ENCODE measurements around the gene ADAMTSL5.

The ADAMTSL5 gene

DNA sequence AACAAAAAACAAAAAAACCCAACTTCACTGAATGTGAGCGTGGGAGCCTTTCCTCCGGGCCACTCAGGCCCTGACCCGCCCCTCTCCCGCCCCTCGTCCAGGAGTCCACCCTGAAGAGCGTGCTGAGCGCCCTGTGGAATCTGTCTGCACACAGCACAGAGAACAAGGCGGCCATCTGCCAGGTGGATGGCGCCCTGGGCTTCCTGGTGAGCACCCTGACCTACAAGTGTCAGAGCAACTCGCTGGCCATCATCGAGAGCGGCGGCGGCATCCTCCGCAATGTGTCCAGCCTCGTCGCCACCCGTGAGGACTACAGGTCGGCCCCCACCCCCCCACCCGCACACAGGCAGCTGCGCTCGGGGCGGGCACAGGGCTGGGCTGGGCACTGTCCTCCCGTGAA lies 51.0 kb downstream of the ADAMTSL5 start:
- DNase-seq, result no peak

DNA sequence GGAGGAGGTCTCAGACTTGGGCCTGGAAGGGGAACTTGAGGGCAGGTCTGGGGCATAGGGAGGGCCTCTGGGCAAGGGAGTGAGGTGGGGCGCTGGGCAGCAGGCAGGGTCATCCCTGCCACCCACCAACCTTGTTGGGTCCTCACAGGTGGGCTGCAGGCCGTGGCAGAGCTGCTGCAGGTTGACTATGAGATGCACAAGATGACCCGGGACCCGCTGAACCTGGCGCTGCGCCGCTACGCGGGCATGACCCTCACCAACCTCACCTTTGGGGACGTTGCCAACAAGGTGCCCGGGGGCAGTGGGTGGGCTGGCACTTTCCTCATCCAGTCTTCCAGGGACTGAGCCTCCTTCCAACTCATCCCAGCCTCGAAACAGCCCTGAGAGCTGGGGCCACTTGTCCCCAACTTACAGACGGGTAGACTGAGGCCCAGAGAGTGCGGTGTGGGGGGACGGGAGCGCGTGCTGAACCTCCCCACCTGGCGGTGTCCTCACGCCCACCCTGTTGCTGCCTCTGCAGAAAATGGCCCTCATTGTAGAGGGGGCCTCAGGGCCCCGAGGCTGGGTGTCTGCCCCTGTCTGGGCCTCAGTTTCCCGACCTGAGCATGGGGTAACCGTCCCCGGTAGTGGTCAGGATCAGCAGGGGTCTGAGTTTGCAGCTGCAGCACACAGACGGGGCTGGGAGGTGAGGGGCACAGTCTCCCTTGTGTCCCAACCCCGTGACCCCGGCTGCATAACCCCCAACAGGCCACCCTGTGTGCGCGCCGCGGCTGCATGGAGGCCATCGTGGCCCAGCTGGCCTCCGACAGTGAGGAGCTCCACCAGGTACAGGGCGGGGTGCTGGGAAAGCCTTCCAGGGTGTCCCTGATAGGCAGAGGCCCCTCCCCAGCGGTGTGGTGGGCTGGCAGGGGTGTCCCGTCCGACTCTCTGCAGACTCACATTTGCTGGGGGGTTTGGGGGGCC lies 52.5 kb downstream of the ADAMTSL5 start:
- no peak for DNase-seq

DNA sequence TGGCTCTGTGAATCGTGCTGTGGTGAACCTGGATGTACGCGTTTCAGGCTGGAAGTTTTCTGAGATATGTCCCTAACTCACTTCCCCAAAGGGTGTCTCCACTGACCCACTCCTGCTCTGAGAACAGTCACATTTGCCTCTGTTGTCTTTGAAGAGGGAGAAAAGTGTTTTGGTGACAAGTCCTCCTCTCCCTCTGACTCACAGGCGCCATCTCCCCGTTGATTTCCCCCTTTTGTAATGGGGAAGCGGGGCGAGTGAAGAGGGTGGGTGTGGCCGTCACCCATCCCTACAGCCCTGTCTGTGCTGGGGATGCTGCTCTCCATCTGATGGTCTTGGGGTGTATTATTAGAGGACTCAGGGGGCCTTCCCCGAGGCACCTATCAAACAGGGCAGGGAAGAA lies 53.3 kb downstream of the ADAMTSL5 start:
- no peak for DNase-seq

DNA sequence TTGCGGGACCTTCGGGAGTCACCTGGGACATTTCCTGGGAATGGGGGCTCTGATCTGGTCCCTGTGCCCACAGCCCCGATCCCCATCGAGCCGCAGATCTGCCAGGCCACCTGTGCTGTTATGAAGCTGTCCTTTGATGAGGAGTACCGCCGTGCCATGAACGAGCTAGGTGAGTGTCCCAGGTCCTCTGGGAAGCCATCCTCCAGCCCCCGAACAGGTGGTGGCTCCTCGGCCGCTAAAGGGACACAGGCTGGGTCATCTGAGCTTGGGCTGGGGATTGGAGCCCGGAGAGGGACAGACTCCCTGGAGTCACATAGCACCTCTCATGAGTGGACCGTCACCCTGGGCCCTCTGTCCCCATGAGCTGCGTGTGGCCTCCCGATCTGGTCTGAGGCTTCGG lies 54.9 kb downstream of the ADAMTSL5 start:
- DNase-seq, result no peak

DNA sequence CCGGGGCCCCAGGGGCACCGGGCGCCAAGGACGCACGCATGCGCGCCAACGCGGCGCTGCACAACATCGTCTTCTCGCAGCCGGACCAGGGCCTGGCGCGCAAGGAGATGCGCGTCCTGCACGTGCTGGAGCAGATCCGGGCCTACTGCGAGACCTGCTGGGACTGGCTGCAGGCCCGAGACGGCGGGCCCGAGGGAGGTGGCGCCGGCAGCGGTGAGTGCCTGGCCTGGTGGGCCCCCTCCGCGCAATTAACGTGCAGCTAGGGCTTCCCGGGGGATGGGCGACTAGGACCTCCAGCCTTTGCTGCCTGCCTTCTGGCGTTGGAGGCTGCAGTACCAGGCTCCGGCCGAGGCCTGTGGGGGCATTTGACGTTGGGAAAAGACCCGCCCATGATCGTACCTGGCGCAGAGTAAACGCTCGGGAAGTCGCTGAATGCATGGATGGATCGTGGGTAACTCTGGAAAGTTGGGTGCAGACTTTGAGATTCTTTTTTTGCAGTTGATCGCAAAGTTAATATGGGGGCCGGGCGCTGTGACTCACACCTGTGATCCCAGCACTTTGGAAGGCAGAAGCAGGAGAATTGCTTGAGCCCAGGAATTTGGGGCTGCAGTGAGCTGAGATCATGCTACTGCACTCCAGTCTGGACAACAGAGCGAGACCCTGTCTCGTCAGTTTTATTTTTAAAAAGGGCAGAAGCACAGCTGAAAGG lies 55.6 kb downstream of the ADAMTSL5 start:
- DNase-seq, result no peak

DNA sequence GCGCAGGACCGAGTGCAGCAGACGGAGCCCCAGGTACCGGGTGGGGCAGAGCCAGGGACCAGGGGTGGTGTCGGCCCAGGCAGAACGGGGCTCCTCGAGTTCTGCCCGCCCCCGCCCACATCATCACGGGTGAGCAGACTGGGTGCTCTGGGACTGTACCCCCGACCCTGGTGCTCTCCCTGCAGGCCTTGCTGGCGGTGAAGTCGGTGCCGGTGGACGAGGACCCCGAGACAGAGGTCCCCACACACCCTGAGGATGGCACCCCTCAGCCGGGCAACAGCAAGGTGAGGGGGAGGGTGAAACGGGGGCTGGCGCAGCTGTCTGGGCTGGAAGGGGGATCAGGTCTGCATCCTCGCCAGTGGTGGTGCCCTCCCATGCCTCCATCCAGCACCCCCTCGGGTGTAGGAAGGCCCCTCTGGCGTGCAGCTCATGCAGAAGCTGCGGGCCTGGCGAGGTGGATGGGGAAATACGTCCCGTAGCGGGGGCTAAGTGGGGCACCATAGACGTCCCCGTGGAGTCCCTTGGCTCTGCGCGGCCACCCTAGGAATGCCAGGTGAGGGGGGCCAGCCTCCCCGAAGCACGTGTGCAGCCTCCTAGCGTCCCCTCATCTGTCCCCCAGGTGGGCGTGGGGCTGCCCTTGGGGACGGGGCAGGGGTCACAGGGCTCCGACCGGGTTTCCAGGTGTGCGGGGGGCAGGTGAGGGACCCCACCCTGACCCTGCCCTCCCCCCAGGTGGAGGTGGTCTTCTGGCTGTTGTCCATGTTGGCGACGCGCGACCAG lies 56.5 kb downstream of the ADAMTSL5 start:
- no peak for DNase-seq

DNA sequence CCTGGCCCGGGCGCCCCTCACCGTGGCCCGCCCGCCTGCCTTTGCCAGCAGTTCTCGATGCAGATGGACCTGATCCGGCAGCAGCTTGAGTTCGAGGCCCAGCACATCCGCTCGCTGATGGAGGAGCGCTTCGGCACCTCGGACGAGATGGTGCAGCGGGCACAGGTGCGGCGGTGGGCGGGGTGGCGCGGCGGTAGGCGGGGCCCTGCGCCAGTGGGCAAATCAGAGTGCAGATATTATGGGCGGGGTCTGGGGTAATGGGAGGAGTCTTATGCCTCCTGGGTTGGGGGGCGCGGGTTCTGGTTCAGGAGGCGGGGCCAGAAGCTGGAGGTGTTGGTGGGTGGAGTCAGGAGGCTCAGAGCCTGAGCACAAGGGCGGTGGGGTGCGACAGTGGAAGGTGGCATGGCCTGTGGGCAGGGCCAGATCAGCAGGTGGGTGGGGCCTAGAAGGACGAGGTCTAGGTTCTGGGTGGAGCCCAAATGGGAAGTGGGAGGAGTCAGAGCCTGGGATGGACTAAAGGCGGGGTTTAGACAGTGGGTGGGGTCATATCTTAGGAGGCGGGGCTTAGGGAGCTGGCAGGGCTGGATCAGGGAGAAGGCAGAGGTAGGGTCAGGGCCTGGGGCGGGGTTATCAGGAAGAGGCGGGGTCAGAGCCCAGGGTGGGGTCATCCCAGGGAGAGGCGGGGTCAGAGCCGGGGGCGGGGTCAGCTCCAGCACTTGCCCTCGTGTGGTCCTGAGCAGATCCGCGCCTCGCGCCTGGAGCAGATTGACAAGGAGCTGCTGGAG lies 57.3 kb downstream of the ADAMTSL5 start:
- peak; percentile 79 for DNase-seq
